ENCODE results near the gene CHMP2B. TPM values are rescaled to one million over a fixed set of nuclear protein-coding genes. Genes with fewer than 3 reads are reported as not detected.

CHMP2B gene
- total and polyA plus RNA-seq, 2 of the 4 experiments (the other 2 are of a cell fraction), result 6.8 to 14.0 TPM

- no peaks in the 10 kb centered on the region for H4K20me1 ChIP-seq (ENCODE audit: insufficient read depth, low read length)
- no peak overlapping the region for H3K14ac ChIP-seq (replicated peaks; ENCODE audit: low read depth, low read length)
- H3K56ac ChIP-seq (ENCODE audit: extremely low read depth, insufficient read depth, low read length), result no peak overlapping the region
- H2AK9ac ChIP-seq (replicated peaks; ENCODE audit: low read depth, low read length, poor library complexity), result no peak overlapping the region
- no peaks in the 10 kb centered on the region for H3K27me3 ChIP-seq (ENCODE audit: control insufficient read depth, insufficient read depth, low read length)
- no CpG with 5 or more reads among the region's 1 CpG for WGBS, 2 experiments (ENCODE audit: extremely low coverage in 2 of 2, insufficient read length in 1 of 2)
- H2BK5ac ChIP-seq (ENCODE audit: low read depth, low read length, poor library complexity, severe bottlenecking), result no peak overlapping the region
- H3K4ac ChIP-seq (ENCODE audit: low read depth, low read length), result no peak overlapping the region
- ChIA-PET CTCF (no interaction called here), POLR2A (ENCODE audit: unreplicated experiment) (no interaction called here)
- no TSS peak for BruUV-seq (replicated peaks)
- no peak overlapping the region for H4K91ac ChIP-seq (ENCODE audit: insufficient read depth, low read depth, low read length)
- TF ChIP-seq MXI1 (IDR thresholded peaks at IDR 0.05; ENCODE audit: borderline replicate concordance, low read depth, low read length) (no peak), POLR2A (IDR thresholded peaks at IDR 0.05; ENCODE audit: low read depth, low read length) (no peak), CHD1 (IDR thresholded peaks at IDR 0.05; ENCODE audit: low read depth, low read length) (no peak), RFX5 (IDR thresholded peaks at IDR 0.05; ENCODE audit: low read depth, low read length) (no peak), MAZ (IDR thresholded peaks at IDR 0.05; ENCODE audit: borderline replicate concordance, low read depth, low read length) (no peak), ELK1 (IDR thresholded peaks at IDR 0.05; ENCODE audit: borderline replicate concordance, low read depth, low read length) (no peak), CTCF (conservative IDR thresholded peaks at IDR 0.05; ENCODE audit: low read depth, low read length) (no peak), RCOR1 (IDR thresholded peaks at IDR 0.05; ENCODE audit: insufficient replicate concordance, low read length) (no peak), BHLHE40 (IDR thresholded peaks at IDR 0.05; ENCODE audit: low read depth, low read length) (no peak), RAD21 (IDR thresholded peaks at IDR 0.05; ENCODE audit: low read length) (no peak), CEBPB (IDR thresholded peaks at IDR 0.05; ENCODE audit: low read depth, low read length) (no peak), SMC3 (IDR thresholded peaks at IDR 0.05; ENCODE audit: low read depth, low read length) (no peak), NFE2L2 (IDR thresholded peaks at IDR 0.05; ENCODE audit: low read depth, low read length) (no peak), FOS (IDR thresholded peaks at IDR 0.05; ENCODE audit: low read depth, low read length) (no peak), MAFK (IDR thresholded peaks at IDR 0.05; ENCODE audit: low read depth, low read length) (no peak), USF2 (IDR thresholded peaks at IDR 0.05; ENCODE audit: low read depth, low read length) (no peak)
- in situ Hi-C loops (cut with MboI; ENCODE audit: low sequenced_read_pairs) (no loop called here), dilution Hi-C loops (cut with HindIII; ENCODE audit: low sequenced_read_pairs, unreplicated experiment) (no loop called here), intact Hi-C loops (cut with micrococcal nuclease) (no loop called here)
- no peaks in the 10 kb centered on the region for H3K79me1 ChIP-seq (ENCODE audit: low read depth in 1 of 2, low read length in 2 of 2)
- ATAC-seq (ENCODE audit: low read depth) (no peak), DNase-seq (no peak)
- H3K36me3 ChIP-seq (ENCODE audit: control insufficient read depth, insufficient read depth, low read length), result no peaks in the 10 kb centered on the region
- no peak overlapping the region for H2AFZ ChIP-seq (replicated peaks; ENCODE audit: low read length, poor library complexity)
- no peak overlapping the region for H2BK20ac ChIP-seq (ENCODE audit: low read depth, low read length)
- no peaks in the 10 kb centered on the region for H3K4me1 ChIP-seq (ENCODE audit: control insufficient read depth, insufficient read depth, low read length)
- no peak overlapping the region for H4K8ac ChIP-seq (ENCODE audit: low read depth in 2 of 2, low read length in 2 of 2)
- H2AK5ac ChIP-seq (ENCODE audit: low read depth, low read length), result no peak overlapping the region
- no peak overlapping the region for H3K27ac ChIP-seq (ENCODE audit: insufficient read depth, low read length)
- H3K9me3 ChIP-seq (ENCODE audit: control insufficient read depth, insufficient read depth, low read length), result no peaks in the 10 kb centered on the region
- no peaks in the 10 kb centered on the region for H3K9me1 ChIP-seq (ENCODE audit: insufficient read depth, low read length)
- no peak overlapping the region for H3K18ac ChIP-seq (ENCODE audit: low read depth, low read length)
- H3K4me3 ChIP-seq (ENCODE audit: insufficient read depth, low read depth, low read length), result no peak overlapping the region
- no peak overlapping the region for H2BK120ac ChIP-seq (ENCODE audit: low read depth, low read length)
- H3K9ac ChIP-seq (ENCODE audit: low read depth, low read length), result no peak overlapping the region
- H3K4me2 ChIP-seq (ENCODE audit: low read depth, low read length), result no peak overlapping the region
- H3K23ac ChIP-seq (ENCODE audit: low read depth, low read length), result no peak overlapping the region
- no peak overlapping the region for H4K5ac ChIP-seq (ENCODE audit: low read depth, low read length)
- no peak overlapping the region for H2BK15ac ChIP-seq (ENCODE audit: low read depth, low read length)
Measured at GRCh38 chr3:87201727-87202126, 25.4 kb upstream of the CHMP2B start.
